GM19035 (cell line): ENCODE results near the gene ESRRA.

Experiments
- ATAC-seq: cut with Tn5 transposase; IDR thresholded peaks from one replicate; pipeline ENCODE4 v1.9.1; 2021; ENCODE audit not compliant: unreplicated experiment

The ESRRA gene

DNA sequence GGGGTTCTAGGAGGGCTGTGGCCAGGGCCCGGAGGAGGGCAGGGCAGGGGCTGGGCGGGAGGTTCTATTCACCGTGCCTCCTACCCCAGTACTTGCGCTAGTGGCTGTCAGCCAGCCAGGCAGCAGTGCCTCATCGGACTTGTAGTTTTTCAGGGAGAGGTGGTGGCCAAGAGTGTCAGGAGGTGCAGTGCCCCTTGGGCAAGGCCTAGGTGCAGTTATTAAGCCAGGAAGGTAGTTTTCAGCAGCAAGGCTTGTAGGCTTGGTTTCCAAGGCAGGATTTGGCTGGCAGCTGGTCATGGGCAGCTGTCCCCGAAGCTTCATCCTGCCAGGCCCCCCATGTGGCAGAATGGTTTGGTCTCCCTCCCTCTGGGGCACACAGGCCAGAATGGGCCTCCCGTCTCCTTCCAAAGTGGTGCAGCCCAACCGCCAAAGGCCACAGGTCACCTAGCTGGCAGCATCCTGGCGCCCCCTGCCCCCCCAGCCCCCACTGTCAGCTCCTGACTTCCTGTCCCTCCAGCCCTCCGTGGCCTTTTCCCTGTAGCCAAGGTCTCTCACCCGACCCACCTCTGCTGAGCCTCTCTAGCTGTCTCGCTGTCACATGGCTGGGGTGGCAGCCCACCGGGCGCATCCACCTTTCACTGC, 43.2 kb downstream of the ESRRA start:
- ATAC-seq = no peak

- ATAC-seq = no peak
Observed at GRCh38 chr11:64349025-64349387, 43.7 kb downstream of the ESRRA start.

- ATAC-seq = no peak
Observed at GRCh38 chr11:64349404-64349803, 44.1 kb downstream of the ESRRA start.

DNA sequence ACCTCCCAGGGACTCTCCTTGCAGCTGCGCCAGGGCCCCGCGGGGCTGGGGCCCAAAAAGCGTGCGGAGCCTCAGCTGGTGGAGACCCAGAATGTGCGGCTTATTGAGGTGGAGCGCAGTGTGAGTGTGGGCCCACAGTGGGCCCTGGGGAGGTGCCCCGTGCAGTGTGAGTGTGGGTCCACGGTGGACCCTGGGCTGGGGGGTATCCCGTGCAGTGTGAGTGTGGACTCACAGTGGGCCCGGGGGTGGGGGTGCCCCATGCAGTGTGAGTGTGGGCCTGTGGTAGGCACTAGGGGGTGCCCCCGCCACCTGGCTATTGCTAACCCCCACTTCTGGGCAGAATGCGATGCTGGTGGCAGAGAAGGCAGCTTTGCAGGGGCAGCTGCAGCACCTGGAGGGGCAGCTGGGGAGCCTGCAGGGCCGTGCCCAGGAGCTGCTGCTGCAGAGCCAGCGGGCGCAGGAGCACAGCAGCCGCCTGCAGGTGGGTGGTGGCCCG, 45.9 kb downstream of the ESRRA start:
- no peak for ATAC-seq

- ATAC-seq = no peak
Observed at GRCh38 chr11:64352099-64352994, 47.0 kb downstream of the ESRRA start.

GRCh38 chr11:64352995-64353714, 47.8 kb downstream of the ESRRA start:
- ATAC-seq = no peak

GRCh38 chr11:64353715-64354506, 48.6 kb downstream of the ESRRA start:
- no peak for ATAC-seq

DNA sequence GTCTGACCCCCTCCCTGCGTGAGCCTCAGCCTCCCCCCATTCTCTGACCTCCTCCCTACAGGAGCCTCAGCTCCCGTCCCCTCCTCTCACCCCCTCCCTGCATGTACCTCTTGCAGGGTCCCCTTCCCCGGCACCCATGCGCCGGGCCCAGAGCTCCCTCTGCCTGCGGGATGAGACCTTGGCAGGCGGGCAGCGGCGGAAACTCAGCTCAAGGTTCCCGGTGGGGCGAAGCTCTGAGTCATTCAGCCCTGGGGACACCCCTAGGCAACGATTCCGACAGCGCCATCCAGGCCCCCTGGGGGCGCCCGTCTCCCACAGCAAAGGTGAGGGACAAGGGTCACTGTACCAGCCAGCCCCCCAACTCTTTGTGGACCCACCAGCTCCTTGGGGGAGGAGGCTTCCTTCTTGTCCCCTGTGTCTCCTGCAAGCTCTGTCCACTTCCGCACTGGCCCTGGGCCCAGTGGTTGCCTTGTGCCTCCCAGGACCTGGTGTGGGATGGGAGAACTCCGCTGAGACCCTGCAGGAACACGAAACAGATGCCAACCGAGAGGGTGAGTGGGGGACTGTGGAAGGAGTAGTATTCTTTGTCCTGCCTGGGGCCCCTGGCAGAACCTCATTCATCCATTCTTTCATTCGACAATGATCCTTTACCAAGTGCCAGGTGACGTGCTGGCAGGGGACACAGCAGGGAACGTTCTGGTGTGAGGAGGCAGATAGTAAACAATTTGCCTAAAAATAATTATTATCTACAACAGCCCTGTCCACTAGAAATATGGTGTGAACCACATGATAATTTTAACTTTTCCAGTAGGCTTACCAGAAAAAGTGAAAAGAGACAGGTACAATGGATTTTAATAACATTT, 50.0 kb downstream of the ESRRA start:
- no peak for ATAC-seq

GRCh38 chr11:64356498-64357411, 51.4 kb downstream of the ESRRA start:
- ATAC-seq = no peak

DNA sequence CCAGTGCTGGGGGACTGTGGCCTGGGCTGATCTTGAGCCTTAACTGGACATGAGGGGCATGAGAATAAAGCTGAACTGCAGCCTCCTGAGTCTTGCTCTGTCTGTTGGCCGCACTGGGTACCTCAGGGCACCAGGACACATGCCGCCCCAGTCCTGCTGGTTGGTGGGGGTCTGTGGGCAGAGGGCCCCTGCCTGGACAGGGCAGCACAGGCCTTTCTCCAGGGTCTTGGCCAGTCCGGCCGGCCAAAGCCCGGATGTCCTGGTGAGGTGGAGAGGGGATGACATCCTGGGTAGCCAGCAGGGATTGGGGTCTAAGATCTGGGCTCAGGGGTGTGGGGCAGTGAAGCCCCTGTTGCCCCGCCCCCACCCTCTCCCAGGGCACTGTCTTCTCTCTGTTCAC, 52.1 kb downstream of the ESRRA start:
- ATAC-seq = no peak

GRCh38 chr11:64357904-64358535, 52.7 kb downstream of the ESRRA start:
- ATAC-seq = no peak

DNA sequence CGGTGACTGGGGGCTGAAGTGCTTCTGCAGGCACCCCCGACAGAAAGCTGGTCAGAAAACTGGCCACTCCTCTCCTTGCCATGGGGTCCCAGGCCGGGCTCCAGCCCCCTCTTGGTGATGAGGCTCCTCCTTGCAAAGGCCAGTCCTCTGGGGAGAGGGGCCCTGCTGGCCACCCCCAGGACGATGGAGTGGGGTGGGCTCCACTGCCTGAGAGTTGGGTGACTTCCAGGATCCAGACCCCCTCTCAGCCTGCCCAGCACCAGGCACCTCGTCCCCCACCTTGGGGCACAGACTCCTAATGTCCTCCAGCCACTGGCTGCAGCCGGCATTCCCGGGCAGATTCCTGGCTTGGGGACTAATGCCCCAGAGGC, 53.2 kb downstream of the ESRRA start:
- ATAC-seq = no peak

DNA sequence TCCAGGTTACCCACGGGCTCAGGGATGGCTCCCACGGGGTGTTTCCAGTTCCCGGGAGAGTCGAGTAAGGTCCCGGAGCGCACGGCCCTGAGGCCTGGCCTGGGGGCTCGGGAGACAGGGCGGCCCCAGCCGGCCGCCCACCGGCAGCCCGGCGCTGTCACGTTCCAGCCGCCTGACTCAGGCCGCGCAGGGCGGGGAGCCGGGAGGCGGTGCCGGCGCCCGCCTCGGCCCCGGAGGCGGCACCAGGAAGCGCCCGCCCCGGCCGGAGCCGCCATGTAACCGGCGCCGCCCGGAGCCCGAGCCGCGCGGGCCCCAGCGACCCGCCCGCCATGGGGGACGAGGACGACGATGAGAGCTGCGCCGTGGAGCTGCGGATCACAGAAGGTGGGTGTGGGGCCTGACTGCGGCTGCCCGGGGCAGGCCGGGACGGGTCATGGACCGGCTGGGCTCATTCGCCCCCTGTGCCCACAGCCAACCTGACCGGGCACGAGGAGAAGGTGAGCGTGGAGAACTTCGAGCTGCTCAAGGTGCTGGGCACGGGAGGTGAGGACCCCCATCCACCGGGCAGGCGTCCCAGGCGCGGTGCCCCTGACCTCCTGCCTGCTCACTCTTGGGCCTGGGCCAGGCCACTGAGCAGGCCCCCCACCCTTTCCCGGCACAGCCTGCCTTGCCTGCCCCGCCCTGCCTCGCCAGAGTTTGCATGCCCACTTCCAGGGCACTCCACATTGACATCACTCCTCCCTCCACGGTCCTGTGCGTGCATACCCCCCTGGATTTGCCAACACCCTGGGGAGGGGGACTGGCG, 53.8 kb downstream of the ESRRA start, which contains the start of gene RPS6KA4:
TSS of gene RPS6KA4 (plus strand) at position 256 of the 805 bp plus-strand sequence. CDS start at position 330, 74 bp downstream.
- peak; percentile 70 for ATAC-seq

DNA sequence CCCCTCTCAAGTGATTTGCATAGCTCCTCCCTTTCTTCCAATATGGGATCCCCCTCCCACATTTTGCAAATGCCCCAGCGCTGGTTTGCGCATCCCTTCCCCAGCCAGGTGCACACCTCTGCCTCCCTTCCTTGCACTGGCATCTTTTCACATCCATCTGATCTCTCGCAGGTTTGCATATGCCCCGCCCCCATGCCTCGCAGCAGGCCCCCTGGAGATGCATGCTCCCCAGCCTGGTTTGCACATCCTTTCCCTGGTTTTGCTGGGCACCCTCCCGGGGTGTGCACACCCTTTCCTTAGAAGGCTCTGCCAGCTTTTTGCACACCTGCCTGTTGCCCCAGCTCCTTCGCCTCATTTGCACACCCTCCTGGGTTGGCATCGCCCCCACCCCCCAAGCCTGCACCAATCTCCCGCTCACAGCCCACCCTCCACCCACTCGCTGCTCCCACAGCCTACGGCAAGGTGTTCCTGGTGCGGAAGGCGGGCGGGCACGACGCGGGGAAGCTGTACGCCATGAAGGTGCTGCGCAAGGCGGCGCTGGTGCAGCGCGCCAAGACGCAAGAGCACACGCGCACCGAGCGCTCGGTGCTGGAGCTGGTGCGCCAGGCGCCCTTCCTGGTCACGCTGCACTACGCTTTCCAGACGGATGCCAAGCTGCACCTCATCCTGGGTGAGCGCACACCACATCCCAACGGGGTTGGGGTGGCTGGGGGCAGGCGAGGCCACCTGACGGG, 54.6 kb downstream of the ESRRA start:
- ATAC-seq = no peak

DNA sequence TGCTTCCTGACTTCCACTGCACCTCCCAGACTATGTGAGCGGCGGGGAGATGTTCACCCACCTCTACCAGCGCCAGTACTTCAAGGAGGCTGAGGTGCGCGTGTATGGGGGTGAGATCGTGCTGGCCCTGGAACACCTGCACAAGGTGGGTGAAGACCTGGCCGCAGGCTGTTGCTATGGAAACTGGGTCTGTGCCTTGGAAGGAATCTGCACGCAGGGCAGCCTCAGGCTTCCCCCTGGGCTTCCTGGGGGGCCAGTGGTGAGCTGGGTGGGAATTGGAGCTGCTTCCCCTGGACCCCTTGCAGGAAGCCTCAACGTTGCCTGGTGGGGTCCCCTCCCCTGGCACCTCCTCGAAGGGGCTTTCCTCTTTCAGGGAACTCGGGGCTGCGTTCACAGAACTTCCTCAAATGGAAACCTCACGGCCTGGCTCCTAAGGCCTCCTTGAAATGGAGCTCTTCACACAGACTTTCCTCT, 55.2 kb downstream of the ESRRA start:
- ATAC-seq = no peak

- ATAC-seq = no peak
Observed at GRCh38 chr11:64361659-64362058, 56.3 kb downstream of the ESRRA start.

DNA sequence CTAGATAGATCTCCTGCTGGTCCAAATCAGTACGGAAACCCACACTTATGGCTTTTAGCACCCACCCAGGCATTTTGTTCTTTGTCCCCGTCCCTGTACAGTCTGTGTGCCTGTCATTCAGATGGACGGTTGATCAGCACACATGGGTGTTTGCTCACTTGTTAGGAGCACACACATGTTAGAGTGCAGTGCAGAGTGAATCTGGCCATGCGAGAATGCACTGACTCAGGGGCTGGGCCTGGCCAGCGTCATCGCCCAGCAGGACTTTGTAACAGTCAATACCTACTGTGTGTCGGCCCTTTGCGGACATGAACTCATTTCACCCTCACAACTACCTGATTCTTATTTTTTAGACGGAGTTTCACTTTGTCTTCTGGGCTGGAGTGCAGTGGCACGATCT, 57.0 kb downstream of the ESRRA start:
- no peak for ATAC-seq
